HepG2 (cell line): ENCODE measurements around the gene SCP2.

ENCODE experiments used
- CHCHD3 ChIP-seq: sonication (generic); formaldehyde crosslinking; IDR thresholded peaks from 2 replicates; pipeline ENCODE4 v1.8.0; 2022; ENCODE audit warnings: mild to moderate bottlenecking, missing genetic modification reagents, moderate library complexity
- CTCF ChIP-seq: sonication (generic); formaldehyde crosslinking; IDR thresholded peaks from 2 replicates; pipeline ENCODE4 v1.5.0; 2020; ENCODE audit warnings: mild to moderate bottlenecking, missing genetic modification reagents, moderate library complexity
- GATAD2A ChIP-seq: IDR thresholded peaks from 2 replicates; pipeline ENCODE4 v1.6.1; 2016
- HCFC1 ChIP-seq: fragments of 150-350 bp; IDR thresholded peaks from 2 replicates; pipeline ENCODE4 v1.6.1; 2014; ENCODE audit warnings: low read depth, low read length
- JUND ChIP-seq: sonication (generic); formaldehyde crosslinking; IDR thresholded peaks from 2 replicates; pipeline ENCODE4 v1.8.0; 2022; ENCODE audit warnings: mild to moderate bottlenecking, missing genetic modification reagents
- REPIN1 ChIP-seq: sonication (generic); formaldehyde crosslinking; IDR thresholded peaks from 2 replicates; pipeline ENCODE4 v1.8.0; 2022; ENCODE audit warnings: missing genetic modification reagents, low read depth, mild to moderate bottlenecking, borderline replicate concordance
- TFAP4 ChIP-seq: sonication (generic); IDR thresholded peaks from 2 replicates; pipeline ENCODE4 v1.6.1; 2016; ENCODE audit warnings: low read depth, borderline replicate concordance
- TP53 ChIP-seq: sonication (generic); formaldehyde crosslinking; conservative IDR thresholded peaks from 2 replicates; pipeline ENCODE4 v1.4.0; 2020; ENCODE audit warnings: missing genetic modification reagents
- ZKSCAN8 ChIP-seq: IDR thresholded peaks from 2 replicates; pipeline ENCODE4 v1.6.1; 2016; ENCODE audit warnings: borderline replicate concordance, missing genetic modification reagents, missing compliant biosample characterization
- ZNF138 ChIP-seq: sonication (generic); formaldehyde crosslinking; IDR thresholded peaks from 2 replicates; pipeline ENCODE4 v1.5.0; 2020; ENCODE audit warnings: mild to moderate bottlenecking, low read depth, missing genetic modification reagents
- ZNF414 ChIP-seq: sonication (generic); formaldehyde crosslinking; IDR thresholded peaks from 2 replicates; pipeline ENCODE4 v1.5.0; 2020; ENCODE audit warnings: missing genetic modification reagents

- TF ChIP-seq TFAP4 (no peak), HCFC1 (no peak), ZNF414 (CRISPR knock-in tag) (no peak), GATAD2A (CRISPR knock-in tag) (no peak), CTCF (no peak), ZKSCAN8 (CRISPR knock-in tag) (no peak), JUND (no peak), ZNF138 (no peak), TP53 (CRISPR knock-in tag) (no peak), CHCHD3 (CRISPR knock-in tag) (no peak), REPIN1 (CRISPR knock-in tag) (no peak)
These were observed 11.2 kb upstream of the SCP2 start for GRCh38 chr1:52915855-52916220.
